Activated CD4-positive, alpha-beta T cell treated with anti-CD3 and anti-CD28 coated beads, Interleukin-2, Interleukin-6, amounts not matched to agents 100 ng/mL and 50 ng/mL, durations not matched to agents 16 hours and 8 hours (primary cell): ENCODE measurements around the gene MZF1.
"Not testable (repeated sequence)": the region's sequence is repeated elsewhere in the genome, so short reads cannot be mapped to it uniquely, and the experiment has no call there.

Experiments
- DNase-seq: peaks from one replicate; pipeline ENCODE4 v3.0.0-alpha.2; 2020

The MZF1 gene

DNA sequence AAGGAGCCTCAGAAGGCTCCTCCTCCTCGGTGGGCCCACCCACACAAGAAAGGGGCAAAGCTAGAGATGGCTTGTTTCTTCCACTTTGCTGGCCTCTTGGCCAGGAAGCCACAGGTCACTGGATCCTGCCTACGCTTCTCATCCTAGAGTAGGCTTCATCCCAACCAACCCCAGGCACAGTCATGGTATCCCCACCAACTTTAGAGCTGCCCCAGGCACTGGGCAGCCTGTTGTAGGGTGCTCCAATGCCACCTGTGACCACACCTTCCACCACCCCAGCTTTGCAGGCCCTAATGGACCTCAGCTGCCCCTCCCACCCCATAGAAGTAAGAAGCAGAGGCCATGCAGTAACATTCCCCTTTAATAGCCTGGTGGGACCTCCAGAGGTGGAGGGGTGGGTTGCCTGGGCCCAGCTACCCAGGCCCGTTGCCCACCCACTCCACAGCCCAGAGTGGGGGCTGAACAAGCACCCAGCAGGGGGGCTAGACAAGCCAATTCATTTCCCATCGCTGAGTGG lies 17.7 kb downstream of the MZF1 start:
- DNase-seq: no peak

DNA sequence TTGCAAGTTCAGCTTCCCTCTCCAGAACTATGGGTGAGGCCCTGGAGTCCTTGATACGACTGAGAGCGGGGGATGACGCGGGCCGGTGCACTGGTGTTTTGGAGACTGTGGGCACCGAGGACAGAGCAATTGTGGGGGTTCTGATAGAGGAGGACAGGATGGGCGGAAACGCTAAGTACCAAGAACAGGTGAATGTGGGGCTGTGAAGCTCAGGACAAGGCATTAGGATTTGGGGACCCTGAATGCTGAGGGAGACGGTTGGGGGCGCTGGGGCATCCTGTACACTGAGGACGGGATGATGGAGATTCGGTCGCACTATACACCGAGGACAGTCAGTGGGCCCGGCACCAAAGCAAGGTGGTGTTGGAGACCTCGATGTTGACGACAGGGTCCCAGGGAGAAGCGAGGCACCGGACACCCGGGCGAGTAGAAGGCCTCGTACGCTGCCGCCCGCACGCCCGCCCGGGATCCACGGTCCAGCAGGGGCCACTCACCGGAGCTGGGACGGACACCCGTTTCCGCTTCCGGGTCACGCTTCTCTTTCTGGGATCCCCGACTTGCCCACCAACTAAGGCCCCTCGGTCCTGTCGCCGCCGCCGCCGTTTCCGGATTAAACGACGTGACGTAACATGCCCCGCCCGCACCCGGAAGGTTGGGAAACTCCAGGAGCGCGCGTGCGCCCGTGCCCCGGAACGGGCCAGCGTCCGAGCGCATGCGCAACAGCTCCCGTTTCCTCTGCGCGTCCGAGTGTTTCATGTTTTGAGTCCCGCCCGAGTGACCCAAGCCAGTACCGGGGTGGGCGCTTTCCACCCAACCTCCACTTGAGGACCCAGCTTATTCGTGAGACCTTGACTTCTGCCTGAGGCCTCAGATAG lies 18.4 kb downstream of the MZF1 start, which contains the start of gene CHMP2A:
Gene CHMP2A, minus strand, starts transcription at position 612 of the 875 bp plus-strand sequence. CDS start 893 bp downstream, outside the sequence.
- peak; percentile 99 for DNase-seq

DNA sequence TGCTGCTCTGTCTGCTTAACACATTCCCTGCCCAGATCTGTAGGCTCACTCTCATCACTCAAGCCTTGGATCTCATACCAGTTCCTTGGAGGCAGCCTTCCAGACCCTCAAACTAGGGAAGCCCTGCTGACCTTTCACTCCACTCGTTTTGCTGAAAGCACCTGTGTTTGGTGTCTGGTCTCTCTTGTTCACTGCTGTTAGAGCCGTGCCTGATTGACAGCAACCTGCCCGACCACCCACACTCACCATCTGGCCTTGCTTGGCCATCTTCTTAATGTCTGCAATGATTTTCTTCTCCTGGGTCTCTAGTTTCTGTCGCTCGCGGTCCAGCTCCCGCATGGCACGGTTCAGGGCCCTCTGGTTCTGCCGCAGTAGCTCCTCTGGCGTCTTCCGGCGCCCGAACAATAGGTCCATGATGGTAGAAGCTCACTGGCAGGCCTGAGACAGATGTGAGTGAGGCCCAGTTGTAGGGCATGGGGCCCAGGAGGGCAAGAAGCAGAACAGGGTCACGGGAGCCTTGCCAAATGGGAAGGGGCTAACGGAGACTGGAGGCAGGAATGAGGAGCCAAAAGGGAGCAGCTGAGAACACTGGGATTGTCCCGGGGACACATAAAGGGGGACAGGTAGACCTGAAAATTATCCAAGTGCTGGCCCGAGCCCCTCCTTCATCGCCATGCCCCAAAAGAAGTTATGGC lies 19.2 kb downstream of the MZF1 start:
- no peak for DNase-seq

DNA sequence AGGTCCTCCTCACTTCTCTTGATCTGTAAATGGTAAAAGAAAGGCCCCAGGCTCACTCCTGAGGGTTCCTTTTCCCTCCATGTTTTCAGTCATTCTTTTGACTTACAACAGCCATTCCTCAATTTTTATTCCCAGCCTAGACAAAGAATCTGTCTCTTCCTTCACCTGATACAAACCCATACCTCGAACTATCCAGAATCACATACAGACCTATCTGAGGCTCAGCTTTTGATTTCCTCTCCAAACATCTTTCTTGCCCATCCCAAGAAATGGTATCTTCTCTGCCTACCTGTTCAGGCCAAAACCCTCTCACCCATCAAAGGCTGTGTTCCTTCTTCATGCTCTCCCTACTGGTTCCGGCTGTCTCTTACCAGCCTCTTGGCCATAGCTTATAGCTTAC lies 20.5 kb downstream of the MZF1 start:
- no peak for DNase-seq

DNA sequence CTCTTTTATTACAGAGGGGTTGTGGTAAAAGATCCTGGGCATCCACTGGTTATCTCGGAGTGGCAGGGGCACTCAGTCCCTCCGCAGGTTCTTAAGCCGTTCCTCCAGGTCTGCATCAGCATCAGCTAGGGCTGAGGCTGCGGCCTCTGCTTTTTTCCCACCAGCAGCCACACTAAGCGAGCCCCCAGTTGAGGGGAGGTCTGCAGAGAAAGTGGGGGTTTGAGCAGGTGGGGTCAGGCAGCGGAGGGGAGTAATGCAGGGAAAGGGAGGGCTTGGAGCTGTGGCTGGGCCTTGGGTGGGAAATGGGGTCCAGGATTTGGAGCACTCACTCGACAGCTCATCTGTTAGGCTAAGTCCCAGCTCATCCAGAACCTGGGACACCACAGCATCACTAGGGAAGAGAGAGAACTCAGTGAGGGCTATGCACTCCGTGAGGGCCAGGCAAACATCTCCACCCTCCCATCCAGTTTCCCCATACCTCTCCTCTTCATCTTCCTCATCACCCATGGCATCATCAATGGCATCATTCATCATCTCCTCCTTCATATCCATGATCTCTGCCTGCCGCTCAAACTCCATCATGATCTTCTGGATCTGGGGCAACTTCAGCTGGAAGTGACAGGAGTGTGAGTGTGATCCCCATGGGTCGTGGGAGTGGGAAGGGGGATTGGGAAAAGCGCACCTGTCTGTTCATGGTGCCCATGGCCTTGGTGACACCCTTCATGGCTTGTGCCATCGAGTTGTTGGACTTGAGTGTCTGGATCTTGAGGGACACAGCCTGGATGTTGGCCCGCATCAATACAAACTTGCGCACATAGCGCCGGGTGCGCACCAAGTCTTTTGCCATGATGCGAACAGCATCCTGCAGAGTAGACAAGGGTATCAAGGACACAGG lies 21.3 kb downstream of the MZF1 start:
- DNase-seq: no peak

DNA sequence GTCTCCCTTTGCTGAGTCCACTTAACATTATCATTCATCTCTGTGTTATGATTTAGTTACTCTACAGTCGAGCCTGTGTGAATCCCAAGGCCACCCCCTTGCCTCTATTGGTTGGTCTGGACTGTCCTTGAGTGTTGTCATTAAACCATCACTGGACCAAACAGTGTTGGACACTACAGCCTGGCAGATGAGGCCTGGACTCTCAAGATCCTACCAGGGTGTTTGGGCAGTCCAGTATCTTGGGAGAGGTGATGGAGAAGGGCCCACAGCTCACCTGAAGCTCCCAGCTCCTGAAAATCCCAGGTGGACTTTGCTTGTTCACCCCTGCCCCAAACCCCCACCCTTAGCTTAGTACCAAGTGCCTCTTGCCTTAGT lies 22.0 kb downstream of the MZF1 start:
- no peak for DNase-seq

DNA sequence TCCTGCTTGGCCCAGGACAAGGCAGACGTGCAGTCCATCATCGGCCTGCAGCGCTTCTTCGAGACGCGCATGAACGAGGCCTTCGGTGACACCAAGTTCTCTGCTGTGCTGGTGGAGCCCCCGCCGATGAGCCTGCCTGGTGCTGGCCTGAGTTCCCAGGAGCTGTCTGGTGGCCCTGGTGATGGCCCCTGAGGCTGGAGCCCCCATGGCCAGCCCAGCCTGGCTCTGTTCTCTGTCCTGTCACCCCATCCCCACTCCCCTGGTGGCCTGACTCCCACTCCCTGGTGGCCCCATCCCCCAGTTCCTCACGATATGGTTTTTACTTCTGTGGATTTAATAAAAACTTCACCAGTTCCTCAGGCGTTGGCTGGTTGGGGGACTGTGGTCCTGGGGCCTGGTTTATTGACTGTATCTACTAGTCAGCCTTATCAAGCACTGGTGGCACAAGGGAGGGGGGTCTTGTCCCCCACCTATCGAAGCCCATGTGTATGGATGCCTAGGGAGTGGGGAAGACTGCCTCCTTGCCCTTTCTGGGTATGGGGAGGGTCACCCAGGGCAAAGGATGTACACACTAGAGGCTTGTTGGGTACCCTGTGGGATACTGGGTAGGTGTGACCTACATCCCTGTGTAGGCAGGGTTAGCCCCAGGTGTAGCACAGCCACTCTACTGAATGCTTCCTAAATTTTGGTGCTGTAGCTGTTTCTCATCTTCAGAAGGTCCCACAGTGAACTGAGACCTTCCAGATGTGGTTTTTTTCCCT lies 22.6 kb downstream of the MZF1 start:
- DNase-seq: no peak

DNA sequence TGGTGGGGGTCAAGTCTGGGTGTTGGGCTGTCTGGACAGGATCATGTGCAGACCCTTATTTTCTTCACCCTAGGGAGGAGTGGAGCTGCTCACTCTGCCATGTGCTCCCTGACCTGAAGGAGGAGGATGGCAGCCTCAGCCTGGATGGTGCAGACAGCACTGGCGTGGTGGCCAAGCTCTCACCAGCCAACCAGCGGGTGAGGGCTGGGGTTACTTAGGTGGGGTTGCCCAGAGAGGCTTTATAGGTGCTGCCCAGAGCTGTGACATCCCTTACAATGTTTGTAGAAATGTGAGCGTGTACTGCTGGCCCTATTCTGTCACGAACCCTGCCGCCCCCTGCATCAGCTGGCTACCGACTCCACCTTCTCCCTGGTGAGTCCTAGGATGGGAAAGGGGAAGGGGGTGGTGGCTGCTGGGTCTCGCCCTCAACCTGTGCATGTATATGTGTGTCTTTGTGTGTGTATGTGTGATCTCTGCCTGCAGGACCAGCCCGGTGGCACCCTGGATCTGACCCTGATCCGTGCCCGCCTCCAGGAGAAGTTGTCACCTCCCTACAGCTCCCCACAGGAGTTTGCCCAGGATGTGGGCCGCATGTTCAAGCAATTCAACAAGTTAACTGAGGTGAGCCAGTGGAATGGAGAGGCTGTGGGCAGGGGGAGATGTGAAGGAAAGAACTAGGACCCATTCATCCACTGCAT lies 23.3 kb downstream of the MZF1 start:
- no peak for DNase-seq

DNA sequence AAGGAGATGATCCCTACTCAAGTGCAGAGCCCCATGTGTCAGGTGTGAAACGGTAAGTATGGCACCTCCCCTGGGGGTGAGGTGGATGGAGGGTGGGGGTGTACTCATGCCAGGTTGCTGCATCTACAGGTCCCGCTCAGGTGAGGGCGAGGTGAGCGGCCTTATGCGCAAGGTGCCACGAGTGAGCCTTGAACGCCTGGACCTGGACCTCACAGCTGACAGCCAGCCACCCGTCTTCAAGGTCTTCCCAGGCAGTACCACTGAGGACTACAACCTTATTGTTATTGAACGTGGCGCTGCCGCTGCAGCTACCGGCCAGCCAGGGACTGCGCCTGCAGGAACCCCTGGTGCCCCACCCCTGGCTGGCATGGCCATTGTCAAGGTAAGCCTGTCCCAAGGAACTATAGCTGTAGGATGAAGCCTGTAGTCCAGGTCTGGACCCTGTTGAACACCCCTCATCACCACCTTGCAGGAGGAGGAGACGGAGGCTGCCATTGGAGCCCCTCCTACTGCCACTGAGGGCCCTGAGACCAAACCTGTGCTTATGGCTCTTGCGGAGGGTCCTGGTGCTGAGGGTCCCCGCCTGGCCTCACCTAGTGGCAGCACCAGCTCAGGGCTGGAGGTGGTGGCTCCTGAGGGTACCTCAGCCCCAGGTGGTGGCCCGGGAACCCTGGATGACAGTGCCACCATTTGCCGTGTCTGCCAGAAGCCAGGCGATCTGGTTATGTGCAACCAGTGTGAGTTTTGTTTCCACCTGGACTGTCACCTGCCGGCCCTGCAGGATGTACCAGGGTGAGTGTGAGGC lies 24.1 kb downstream of the MZF1 start:
- DNase-seq: no peak

DNA sequence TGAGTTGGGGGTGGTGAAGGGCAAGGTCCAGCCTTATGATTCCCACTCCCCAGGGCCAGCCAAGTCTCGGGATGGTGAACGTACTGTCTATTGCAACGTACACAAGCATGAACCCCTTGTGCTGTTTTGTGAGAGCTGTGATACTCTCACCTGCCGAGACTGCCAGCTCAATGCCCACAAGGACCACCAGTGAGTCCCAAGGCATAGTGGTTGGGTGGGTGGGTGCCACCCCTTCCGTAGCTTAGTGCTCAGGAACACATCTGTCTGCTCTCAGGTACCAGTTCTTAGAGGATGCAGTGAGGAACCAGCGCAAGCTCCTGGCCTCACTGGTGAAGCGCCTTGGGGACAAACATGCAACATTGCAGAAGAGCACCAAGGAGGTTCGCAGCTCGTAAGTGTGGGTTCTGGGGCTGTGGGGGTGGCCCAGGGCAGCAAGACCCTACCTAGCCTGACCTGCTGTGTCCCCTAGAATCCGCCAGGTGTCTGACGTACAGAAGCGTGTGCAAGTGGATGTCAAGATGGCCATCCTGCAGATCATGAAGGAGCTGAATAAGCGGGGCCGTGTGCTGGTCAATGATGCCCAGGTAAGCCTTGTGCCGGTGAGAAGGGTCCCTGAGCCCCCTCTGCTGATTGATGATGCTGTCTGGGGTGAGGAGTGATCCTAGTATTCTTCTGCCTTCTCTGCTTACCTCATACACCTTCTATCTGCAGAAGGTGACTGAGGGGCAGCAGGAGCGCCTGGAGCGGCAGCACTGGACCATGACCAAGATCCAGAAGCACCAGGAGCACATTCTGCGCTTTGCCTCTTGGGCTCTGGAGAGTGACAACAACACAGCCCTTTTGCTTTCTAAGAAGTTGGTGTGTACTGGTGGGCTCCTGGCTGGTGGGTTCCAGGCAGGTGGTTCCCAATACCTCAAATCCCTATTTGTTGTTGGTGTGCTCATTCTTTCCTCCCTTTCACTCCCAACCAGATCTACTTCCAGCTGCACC lies 25.5 kb downstream of the MZF1 start:
- DNase-seq: no peak

DNA sequence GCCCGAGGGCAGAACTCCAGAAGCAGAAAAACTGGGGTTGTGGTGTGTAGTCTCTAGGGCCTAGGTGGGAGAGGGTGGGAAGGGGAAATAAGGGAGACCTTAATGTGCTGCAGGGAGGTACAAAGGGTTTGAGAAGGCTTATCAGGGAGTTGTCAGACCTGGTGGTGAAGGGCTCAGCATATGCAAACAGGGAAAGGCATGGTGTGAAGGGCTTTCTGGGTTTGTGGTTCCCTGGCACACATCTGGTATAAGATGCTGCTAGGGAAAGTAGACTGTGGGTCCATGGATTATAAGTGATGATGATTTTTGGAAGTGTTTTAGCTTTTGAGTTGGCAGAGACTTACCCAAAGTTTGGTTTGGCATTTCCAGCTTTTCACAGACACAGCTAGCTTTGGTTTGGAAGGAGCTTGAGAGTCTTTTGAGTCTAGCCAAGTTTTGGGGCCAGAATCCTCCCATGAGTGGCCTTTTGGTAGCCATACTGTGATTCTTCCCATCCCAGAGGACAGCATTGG lies 27.1 kb downstream of the MZF1 start:
- no peak for DNase-seq

DNA sequence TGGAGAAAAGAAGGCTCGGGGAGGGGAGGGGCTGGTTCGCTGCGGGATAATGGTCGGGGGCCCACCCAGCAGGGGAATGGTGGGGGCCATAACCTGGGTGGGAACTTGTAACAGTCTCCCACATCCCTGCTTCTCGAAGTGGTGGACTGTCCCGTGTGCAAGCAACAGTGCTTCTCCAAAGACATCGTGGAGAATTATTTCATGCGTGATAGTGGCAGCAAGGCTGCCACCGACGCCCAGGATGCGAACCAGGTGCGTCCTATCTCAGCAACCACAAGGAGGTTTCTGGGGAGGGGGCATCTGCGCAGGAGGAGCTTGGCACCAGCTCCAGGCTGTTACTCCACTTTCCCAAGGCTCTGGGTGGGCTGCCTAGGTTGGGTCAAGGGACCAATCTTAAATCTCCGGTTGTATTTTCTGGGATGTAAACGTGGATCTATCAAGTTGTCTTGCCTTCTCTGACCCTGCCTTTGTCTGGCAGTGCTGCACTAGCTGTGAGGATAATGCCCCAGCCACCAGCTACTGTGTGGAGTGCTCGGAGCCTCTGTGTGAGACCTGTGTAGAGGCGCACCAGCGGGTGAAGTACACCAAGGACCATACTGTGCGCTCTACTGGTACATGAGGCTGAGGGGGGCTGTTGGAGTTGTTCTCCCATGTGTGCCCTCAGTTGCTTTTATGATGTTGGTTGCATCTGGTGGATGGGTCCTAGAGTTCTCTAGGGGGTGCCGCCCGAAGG lies 27.7 kb downstream of the MZF1 start:
- DNase-seq: no peak

DNA sequence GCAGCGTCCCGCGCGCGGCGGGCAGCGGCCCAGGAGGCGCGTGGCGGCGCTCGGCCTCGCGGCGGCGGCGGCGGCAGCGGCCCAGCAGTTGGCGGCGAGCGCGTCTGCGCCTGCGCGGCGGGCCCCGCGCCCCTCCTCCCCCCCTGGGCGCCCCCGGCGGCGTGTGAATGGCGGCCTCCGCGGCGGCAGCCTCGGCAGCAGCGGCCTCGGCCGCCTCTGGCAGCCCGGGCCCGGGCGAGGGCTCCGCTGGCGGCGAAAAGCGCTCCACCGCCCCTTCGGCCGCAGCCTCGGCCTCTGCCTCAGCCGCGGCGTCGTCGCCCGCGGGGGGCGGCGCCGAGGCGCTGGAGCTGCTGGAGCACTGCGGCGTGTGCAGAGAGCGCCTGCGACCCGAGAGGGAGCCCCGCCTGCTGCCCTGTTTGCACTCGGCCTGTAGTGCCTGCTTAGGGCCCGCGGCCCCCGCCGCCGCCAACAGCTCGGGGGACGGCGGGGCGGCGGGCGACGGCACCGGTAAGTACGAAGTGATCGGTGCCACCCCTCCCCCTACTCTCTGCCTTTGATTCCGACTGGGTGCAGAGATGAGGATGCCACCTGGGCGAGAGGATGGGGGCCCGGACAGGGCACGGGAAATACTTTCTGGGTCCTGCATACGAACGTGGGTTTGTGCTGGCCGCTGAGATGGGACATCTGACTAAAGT lies 28.4 kb downstream of the MZF1 start:
- DNase-seq: peak; percentile 81

DNA sequence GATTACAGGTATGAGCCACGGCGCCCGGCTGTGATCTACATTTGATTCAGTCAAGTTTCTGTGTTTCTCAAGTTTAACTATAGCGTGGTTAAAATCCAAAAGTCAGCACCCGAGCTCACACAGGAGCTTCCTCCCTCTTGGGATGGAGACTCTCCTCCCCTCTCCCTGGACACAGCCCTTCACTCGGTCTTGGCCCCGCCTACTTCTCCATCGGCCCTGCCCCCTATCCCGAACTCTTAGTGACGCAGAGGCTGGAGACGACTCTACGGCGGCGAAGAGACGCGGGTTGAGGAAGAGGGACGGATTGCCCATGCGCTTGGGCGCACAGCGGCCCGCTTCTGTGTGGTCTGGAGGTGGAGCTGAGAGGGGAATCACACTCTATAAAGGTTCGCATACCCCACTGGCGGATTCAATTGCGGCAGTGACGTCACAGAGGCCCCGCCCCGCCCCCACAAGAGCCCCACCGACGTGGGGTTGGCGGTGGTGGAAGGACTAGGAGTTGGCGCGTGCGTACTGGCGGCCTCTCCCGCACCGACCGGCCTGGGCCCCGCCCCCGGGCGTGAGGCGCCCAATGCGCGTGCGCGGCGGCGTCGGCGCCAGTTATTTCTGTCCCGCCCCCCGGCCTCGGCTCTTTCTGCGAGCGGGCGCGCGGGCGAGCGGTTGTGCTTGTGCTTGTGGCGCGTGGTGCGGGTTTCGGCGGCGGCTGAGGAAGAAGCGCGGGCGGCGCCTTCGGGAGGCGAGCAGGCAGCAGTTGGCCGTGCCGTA lies 29.1 kb downstream of the MZF1 start, which contains the start of gene TRIM28:
Gene TRIM28, plus strand, starts transcription at position 239 of the 765 bp plus-strand sequence. CDS start 694 bp downstream, outside the sequence.
- peak; percentile 100 for DNase-seq

DNA sequence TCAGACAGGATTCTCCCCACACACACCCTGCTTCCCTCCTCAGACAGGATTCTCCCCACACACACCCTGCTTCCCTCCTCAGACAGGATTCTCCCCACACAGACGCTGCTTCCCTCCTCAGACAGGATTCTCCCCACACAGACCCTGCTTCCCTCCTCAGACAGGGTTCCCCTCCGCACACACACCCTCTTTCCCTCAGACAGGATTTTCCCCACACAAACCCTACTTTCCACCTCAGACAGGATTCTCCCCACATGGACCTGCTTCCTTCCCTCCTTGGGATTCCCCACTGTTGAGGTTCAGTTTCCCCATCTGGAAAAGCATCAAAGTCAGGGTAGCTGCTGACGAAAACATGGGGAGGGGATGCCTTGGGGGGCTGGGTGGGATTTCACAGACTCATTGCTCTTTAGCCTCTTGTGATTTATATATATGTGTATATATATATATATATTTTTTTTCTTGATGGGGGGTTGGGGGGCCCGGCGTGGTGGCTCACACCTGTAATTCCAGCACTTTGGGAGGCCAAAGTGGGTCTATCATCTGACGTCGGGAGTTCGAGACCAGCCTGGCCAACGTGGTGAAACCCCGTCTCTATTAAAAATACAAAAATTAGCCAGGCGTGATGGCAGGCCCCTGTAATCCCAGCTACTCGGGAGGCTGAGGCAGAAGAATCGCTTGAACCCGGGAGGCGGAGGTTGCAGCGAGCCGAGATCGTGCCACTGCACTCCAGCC lies 30.3 kb downstream of the MZF1 start:
- not testable (repeated sequence) for DNase-seq

DNA sequence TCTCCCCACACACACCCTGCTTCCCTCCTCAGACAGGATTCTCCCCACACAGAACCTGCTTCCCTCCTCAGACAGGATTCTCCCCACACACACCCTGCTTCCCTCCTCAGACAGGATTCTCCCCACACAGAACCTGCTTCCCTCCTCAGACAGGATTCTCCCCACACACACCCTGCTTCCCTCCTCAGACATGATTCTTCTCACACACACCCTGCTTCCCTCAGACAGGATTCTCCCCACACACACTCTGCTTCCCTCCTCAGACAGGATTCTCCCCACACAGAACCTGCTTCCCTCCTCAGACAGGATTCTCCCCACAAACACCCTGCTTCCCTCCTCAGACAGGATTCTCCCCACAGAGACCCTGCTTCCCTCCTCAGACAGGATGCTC lies 34.0 kb downstream of the MZF1 start:
- DNase-seq: not testable (repeated sequence)
